ENCODE measurements around the gene SDCBP2.

The SDCBP2 gene

GRCh38 chr20:1267809-1268374 is 61.0 kb downstream of the SDCBP2 start:
- DNase-seq: no peak

GRCh38 chr20:1267161-1267560 is 61.8 kb downstream of the SDCBP2 start:
- no peak for DNase-seq

GRCh38 chr20:1266167-1266973 is 62.6 kb downstream of the SDCBP2 start, which contains the start of gene SNPH:
TSS of gene SNPH (plus strand) at chr20:1266294. CDS start at chr20:1296240, 29,946 bp downstream.
- DNase-seq: peak; percentile 84

- no peak for DNase-seq
Observed at GRCh38 chr20:1265916-1266166, 63.1 kb downstream of the SDCBP2 start.

- no peak for DNase-seq
Observed at GRCh38 chr20:1265226-1265915, 63.6 kb downstream of the SDCBP2 start.

GRCh38 chr20:1264727-1265126 is 64.2 kb downstream of the SDCBP2 start:
- no peak for DNase-seq

GRCh38 chr20:1263853-1264252 is 65.1 kb downstream of the SDCBP2 start:
- DNase-seq: no peak
